HUDEP-2 (cell line): ENCODE results near the gene PURA.

Source experiments
- DNase-seq, 76 experiments: peaks; one replicate each; lab custom pipeline; 2025; ENCODE audit not compliant: unreplicated experiment in 76 of 76; lab: John Stamatoyannopoulos, UW

Gene PURA

GRCh38 chr5:140113699-140114263 lies at the start of gene PURA:
PURA (plus strand) TSS chr5:140114109; CDS start chr5:140114182, 73 bp downstream.
- peak in 75 of 76 experiments; percentile 27 to 94 (median 87) for DNase-seq

- DNase-seq = no peak
Observed at GRCh38 chr5:140072812-140073211, 41.1 kb upstream of the PURA start.

GRCh38 chr5:140073296-140073695 lies 40.6 kb upstream of the PURA start:
- DNase-seq = peak in 1 of 76 experiments; percentile 6

- DNase-seq = no peak
Observed at GRCh38 chr5:140075371-140075770, 38.5 kb upstream of the PURA start.

- DNase-seq = no peak
Observed at GRCh38 chr5:140076142-140076541, 37.8 kb upstream of the PURA start.

GRCh38 chr5:140076788-140077187 lies 37.1 kb upstream of the PURA start:
- no peak for DNase-seq

- no peak for DNase-seq
Observed at GRCh38 chr5:140083120-140083519, 30.8 kb upstream of the PURA start.

GRCh38 chr5:140083650-140084049 lies 30.3 kb upstream of the PURA start:
- DNase-seq = no peak

GRCh38 chr5:140084541-140084940 lies 29.4 kb upstream of the PURA start:
- no peak for DNase-seq

GRCh38 chr5:140090251-140090650 lies 23.7 kb upstream of the PURA start:
- no peak for DNase-seq

- DNase-seq = no peak
Observed at GRCh38 chr5:140093179-140093578, 20.7 kb upstream of the PURA start.

GRCh38 chr5:140093866-140094265 lies 20.0 kb upstream of the PURA start:
- DNase-seq = no peak

GRCh38 chr5:140094889-140095288 lies 19.0 kb upstream of the PURA start:
- DNase-seq = no peak

GRCh38 chr5:140101179-140101578 lies 12.7 kb upstream of the PURA start:
- no peak for DNase-seq

- DNase-seq = no peak
Observed at GRCh38 chr5:140103154-140103553, 10.8 kb upstream of the PURA start.

- no peak for DNase-seq
Observed at GRCh38 chr5:140104100-140104499, 9.8 kb upstream of the PURA start.

GRCh38 chr5:140106101-140106500 lies 7.8 kb upstream of the PURA start:
- DNase-seq = peak in 1 of 76 experiments; percentile 12

GRCh38 chr5:140106805-140107311 lies 7.1 kb upstream of the PURA start:
- peak in 1 of 76 experiments; percentile 40 for DNase-seq

- peak in 74 of 76 experiments; percentile 45 to 91 (median 80) for DNase-seq
Observed at GRCh38 chr5:140107312-140108092, 6.4 kb upstream of the PURA start.

GRCh38 chr5:140108093-140109017 lies 5.6 kb upstream of the PURA start:
- peak in 5 of 76 experiments; percentile 5 to 35 (median 11) for DNase-seq
